ENCODE data around the gene RCE1.

DNA sequence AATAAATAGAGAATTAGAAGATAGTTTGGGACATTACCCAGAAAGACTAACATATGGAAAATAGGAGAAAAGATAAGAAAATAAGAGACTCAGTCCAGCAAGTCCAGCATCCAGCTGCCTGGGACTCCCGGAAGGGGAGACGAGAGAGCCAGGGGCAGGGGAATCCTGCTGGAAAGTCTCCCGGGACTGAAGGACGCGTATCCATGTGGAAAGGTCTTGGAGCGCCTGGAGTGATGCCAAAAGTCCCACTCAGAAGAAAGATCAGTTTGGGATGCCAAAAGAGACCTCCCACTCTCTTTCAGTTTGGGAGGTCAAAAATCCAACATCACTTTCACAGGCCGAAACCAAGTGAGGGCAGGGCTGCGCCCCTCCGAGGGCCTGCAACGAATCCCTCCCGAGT lies 44.3 kb downstream of the RCE1 start:
- TF ChIP-seq POLR2A (IDR thresholded peaks at IDR 0.05): no peak
- TF ChIP-seq, protein P1, sequence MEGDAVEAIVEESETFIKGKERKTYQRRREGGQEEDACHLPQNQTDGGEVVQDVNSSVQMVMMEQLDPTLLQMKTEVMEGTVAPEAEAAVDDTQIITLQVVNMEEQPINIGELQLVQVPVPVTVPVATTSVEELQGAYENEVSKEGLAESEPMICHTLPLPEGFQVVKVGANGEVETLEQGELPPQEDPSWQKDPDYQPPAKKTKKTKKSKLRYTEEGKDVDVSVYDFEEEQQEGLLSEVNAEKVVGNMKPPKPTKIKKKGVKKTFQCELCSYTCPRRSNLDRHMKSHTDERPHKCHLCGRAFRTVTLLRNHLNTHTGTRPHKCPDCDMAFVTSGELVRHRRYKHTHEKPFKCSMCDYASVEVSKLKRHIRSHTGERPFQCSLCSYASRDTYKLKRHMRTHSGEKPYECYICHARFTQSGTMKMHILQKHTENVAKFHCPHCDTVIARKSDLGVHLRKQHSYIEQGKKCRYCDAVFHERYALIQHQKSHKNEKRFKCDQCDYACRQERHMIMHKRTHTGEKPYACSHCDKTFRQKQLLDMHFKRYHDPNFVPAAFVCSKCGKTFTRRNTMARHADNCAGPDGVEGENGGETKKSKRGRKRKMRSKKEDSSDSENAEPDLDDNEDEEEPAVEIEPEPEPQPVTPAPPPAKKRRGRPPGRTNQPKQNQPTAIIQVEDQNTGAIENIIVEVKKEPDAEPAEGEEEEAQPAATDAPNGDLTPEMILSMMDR (IDR thresholded peaks at IDR 0.05 in 4 of 5, conservative IDR thresholded peaks at IDR 0.05 in 1 of 5): no peak
